Activated T-cell treated with anti-CD3 and anti-CD28 coated beads, Interleukin-2, amount 50 U/mL, for 72 hours (primary cell): ENCODE results near the gene ARHGAP45. TPM values are rescaled to one million over a fixed set of nuclear protein-coding genes. Genes with fewer than 3 reads are reported as not detected.
A peak's percentile ranks its signal among the peaks of the same experiment; 100 is the strongest.
"Not testable (repeated sequence)": the region's sequence is repeated elsewhere in the genome, so short reads cannot be mapped to it uniquely, and the experiment has no call there.

ENCODE experiments used
- ATAC-seq, 2 donors: fragments of 150-1000 bp; cut with Tn5 transposase; replicated peaks in 1 of 2; 2 replicates each; pipeline ENCODE4 v1.10.0; 2021; ENCODE audit warnings: moderate library complexity in 2 of 2, mild to moderate bottlenecking in 1 of 2
- DNase-seq, 2 donors: peaks; one replicate each; pipeline ENCODE4 v3.0.0; 2021 to 2022; ENCODE audit warnings: mixed read lengths in 1 of 2
- H3K27ac Mint-ChIP-seq: one replicate; pipeline ENCODE4 v1.8.0; 2022; ENCODE audit warnings: mild to moderate bottlenecking, moderate library complexity, mixed read lengths
- H3K27me3 Mint-ChIP-seq: one replicate; pipeline ENCODE4 v1.8.0; 2022; ENCODE audit warnings: low read depth, mixed read lengths
- H3K36me3 Mint-ChIP-seq, 2 donors: one replicate each; pipeline ENCODE4 v1.8.0; 2022; ENCODE audit warnings: mixed read lengths in 2 of 2, mild to moderate bottlenecking in 1 of 2; ENCODE audit not compliant: insufficient read depth in 2 of 2
- H3K4me1 Mint-ChIP-seq: one replicate; pipeline ENCODE4 v1.8.0; 2022; ENCODE audit warnings: low read depth, mixed read lengths
- H3K4me3 Mint-ChIP-seq, 2 donors: one replicate each; pipeline ENCODE4 v1.8.0; 2022; ENCODE audit warnings: mild to moderate bottlenecking in 2 of 2, mixed read lengths in 2 of 2, moderate library complexity in 2 of 2
- H3K9me3 Mint-ChIP-seq, 2 donors: one replicate each; pipeline ENCODE4 v1.8.0; 2022; ENCODE audit warnings: mixed read lengths in 2 of 2
- total RNA-seq, 2 donors: library from RNA; stranded (reverse); gene quantifications; one replicate each; pipeline ENCODE4 v1.2.3, GENCODE V29; 2022

Gene ARHGAP45
- total RNA-seq, 2 donors from 2014 or later = 235 to 236 TPM

- H3K27ac Mint-ChIP-seq = no peak overlapping the region
- H3K36me3 Mint-ChIP-seq = peaks cover 10 to 24% of the 10 kb centered on the region in 2 donors
- H3K27me3 Mint-ChIP-seq = no peaks in the 10 kb centered on the region
- DNase-seq = no peak
- peaks cover 12% of the 10 kb centered on the region for H3K4me1 Mint-ChIP-seq
- H3K4me3 Mint-ChIP-seq = no peak overlapping the region
- no peak for ATAC-seq
- no peaks in the 10 kb centered on the region for H3K9me3 Mint-ChIP-seq
Observed at GRCh38 chr19:1123381-1123780, 56.4 kb downstream of the ARHGAP45 start.

DNA sequence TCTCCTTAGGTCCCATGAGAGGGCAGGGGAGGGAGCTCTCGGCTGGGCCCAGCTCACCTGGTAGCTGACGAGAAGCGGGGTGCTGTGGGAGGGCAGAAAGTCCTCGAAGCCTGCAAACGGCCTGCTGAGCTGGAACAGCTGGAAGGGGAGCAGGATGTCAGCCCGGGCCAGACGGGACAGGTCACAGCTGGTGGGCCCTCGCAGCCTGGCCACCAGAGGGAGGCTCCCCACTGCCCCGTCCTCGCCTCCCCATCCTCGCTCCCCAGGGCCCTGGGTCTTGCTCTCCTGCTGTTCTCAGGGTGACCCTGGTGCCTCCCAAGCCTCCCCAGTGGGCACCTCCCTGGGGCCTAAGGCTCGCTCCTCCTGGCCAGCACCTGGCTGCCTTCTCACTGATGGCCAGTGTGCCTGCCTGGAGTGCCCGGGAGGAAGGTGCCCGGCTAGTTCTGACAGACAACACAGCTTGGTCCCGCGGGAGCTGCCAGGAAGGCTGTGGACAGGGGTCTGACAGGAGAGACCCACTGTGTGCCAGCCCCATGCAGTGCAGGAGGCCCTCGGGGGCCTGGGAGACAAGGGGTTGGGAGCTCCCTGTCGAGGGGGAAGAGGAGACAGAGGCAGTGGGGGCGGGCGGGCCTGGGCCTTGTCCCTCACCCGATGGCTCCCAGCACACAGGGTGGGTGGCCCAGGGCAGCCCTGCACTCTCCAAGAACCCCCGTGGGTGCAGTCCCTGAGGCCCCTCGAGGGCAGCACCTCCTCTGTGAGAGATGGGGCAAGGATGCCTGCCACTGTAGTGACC is 57.1 kb downstream of the ARHGAP45 start:
- peaks cover 10 to 21% of the 10 kb centered on the region in 2 donors for H3K36me3 Mint-ChIP-seq
- DNase-seq = no peak
- no peak overlapping the region for H3K27ac Mint-ChIP-seq
- H3K4me3 Mint-ChIP-seq = no peak overlapping the region
- H3K4me1 Mint-ChIP-seq = peaks cover 15% of the 10 kb centered on the region
- H3K27me3 Mint-ChIP-seq = no peaks in the 10 kb centered on the region
- no peaks in the 10 kb centered on the region for H3K9me3 Mint-ChIP-seq
- no peak for ATAC-seq

GRCh38 chr19:1125601-1126467 is 58.9 kb downstream of the ARHGAP45 start:
- H3K4me1 Mint-ChIP-seq = peaks cover 33% of the 10 kb centered on the region
- peak overlapping the region; percentile 88 for H3K27ac Mint-ChIP-seq
- no peaks in the 10 kb centered on the region for H3K27me3 Mint-ChIP-seq
- H3K4me3 Mint-ChIP-seq = no peak overlapping the region
- ATAC-seq (no peak), DNase-seq (no peak)
- peaks cover 10 to 26% of the 10 kb centered on the region in 2 donors for H3K36me3 Mint-ChIP-seq
- H3K9me3 Mint-ChIP-seq = no peaks in the 10 kb centered on the region

DNA sequence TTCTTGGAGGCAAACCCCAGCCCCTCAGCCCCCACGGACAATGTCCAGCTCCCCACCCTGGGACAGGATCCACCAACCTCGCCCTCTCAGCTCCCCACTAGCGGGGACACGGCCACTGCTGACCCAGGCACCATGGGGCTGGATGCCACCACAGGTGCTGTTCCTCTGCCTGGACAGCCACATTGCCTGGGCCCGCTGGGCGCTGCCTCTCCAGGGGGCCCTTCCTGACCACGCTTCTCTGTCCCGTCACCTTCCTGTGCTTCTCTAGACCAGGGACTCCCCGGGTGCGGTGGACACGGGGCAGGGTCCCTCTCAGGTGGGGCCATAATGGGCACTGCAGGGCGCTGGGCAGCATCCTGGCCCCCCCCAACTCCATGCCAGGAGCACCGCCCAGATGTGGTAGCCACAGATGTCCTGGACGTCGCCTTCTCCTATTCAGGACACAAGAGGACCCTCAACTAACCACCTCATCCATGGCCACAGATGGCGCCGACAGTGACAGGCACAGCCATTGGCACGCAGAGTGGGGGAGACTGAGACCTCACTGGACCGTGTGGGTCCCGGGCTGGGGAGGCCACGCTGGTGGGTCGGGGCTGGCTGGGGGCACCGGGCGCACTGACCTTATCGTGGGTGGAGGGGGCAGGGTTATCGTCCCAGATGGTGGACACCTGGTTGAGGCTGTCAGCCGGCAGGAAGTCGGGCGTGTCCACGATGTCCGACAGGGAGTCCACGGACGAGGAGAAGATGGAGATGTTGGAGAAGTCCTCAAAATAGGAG is 60.2 kb downstream of the ARHGAP45 start:
- Mint-ChIP-seq H3K4me3 (peak overlapping the region in 1 of 2 donors; percentile 53), H3K27ac (peak overlapping the region; percentile 87), H3K36me3 (peaks cover 7 to 20% of the 10 kb centered on the region in 2 donors), H3K4me1 (peaks cover 33% of the 10 kb centered on the region), H3K27me3 (no peaks in the 10 kb centered on the region), H3K9me3 (no peaks in the 10 kb centered on the region)
- no peak for DNase-seq
- ATAC-seq = no peak

DNA sequence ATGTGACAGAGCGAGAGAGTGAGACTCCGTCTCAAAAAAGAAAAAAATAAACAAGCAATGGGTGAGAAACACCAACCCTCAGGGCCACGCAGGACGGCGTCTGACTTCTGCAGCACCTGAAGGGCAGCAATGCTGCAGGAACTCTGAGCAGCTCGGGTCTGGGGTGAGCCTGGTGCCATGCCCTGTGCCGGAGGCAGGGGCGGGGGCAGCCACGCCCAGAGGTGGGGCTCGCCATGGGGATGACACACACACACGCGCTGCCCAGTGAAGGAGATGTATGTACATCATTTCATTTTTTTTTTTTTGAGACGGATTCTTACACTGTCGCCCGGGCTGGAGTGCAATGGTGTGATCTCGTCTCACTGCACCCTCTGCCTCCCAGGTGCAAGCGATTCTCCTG is 61.1 kb downstream of the ARHGAP45 start:
- Mint-ChIP-seq H3K4me3 (peak overlapping the region in 1 of 2 donors; percentile 44), H3K4me1 (peaks cover 33% of the 10 kb centered on the region), H3K27ac (peak overlapping the region; percentile 46), H3K36me3 (peaks cover 4 to 20% of the 10 kb centered on the region in 2 donors), H3K27me3 (no peaks in the 10 kb centered on the region), H3K9me3 (no peaks in the 10 kb centered on the region)
- ATAC-seq (no peak), DNase-seq (no peak)

DNA sequence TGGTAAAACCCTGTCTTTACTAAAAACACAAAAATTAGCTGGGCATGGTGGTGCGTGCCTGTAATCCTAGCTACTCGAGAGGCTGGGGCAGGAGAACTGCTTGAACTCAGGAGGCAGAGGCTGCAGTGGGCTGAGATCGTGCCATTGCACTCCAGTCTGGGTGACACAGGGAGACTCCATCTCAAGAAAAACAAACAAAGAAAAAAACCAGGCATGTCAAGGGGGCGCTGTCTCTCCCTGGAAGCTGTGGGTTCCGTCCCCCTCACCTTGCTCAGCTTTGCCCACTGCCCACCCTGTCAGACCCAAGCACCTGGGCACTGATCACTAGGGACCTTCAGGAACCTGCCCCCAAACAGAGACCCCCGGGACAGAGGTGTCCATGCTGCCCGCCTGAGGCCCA is 62.1 kb downstream of the ARHGAP45 start:
- ATAC-seq = not testable (repeated sequence)

GRCh38 chr19:1129535-1129934 is 62.6 kb downstream of the ARHGAP45 start:
- no peak overlapping the region for H3K27ac Mint-ChIP-seq
- no peak for ATAC-seq
- no peaks in the 10 kb centered on the region for H3K27me3 Mint-ChIP-seq
- peaks cover 4 to 18% of the 10 kb centered on the region in 2 donors for H3K36me3 Mint-ChIP-seq
- H3K4me3 Mint-ChIP-seq = peak overlapping the region; percentile 89 to 90
- DNase-seq = no peak
- no peaks in the 10 kb centered on the region for H3K9me3 Mint-ChIP-seq
- H3K4me1 Mint-ChIP-seq = peaks cover 38% of the 10 kb centered on the region

More for the DNA sequence above, 62.1 kb downstream of the ARHGAP45 start:
- H3K4me3 Mint-ChIP-seq = peak overlapping the region; percentile 89 to 90
- not testable (repeated sequence) for H3K9me3 Mint-ChIP-seq, H3K27ac Mint-ChIP-seq, DNase-seq, H3K27me3 Mint-ChIP-seq
- H3K36me3 Mint-ChIP-seq = peaks cover 4 to 20% of the 10 kb centered on the region in 2 donors
- H3K4me1 Mint-ChIP-seq = peaks cover 38% of the 10 kb centered on the region

GRCh38 chr19:1130771-1131717 is 64.1 kb downstream of the ARHGAP45 start:
- H3K4me1 Mint-ChIP-seq = peaks cover 32% of the 10 kb centered on the region
- peak overlapping the region; percentile 87 for H3K27ac Mint-ChIP-seq
- H3K27me3 Mint-ChIP-seq = no peaks in the 10 kb centered on the region
- H3K36me3 Mint-ChIP-seq = peaks cover 4 to 13% of the 10 kb centered on the region in 2 donors
- ATAC-seq (no peak), DNase-seq (peak; percentile 41 to 46)
- no peaks in the 10 kb centered on the region for H3K9me3 Mint-ChIP-seq
- peak overlapping the region; percentile 89 to 90 for H3K4me3 Mint-ChIP-seq

DNA sequence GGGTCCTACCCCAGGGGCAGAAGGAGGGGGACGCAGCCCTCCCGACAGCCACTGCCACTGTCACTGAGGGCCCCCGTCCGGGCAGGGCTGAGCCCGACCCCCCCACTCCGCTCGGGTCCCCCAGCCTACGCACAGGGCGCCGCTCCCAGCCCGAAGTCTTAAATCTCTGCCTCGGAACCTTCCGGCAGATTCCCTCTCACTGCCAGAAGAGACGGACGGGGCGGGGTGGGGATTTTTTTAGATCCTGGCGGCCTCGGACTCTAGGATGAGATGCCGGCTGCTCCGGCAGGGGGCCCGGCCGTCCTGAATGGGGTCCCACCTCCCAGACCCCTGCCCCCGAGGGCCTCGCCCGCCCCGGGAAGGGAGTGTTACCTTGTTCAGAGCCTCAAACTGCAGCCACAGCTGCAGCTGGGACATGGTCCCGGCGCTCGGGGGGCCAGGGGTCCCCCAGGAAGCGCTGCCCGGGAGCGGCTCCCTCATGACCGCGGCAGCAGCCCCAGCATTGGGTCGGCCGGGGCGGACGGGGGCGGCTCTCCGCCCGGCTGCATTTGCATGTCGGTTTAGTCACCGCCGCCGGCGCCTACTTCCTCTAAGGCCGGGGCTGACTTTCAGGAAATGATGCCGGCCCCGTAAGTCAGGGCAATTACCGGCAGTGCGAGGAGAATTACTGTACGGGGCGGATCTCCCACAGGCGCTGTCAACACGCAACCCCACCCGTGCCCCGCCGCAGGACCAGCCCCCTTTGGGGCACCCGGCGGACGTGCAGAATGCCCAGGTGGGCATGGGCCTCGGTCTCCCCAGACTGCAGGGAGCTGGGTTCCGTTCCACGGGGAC is 65.0 kb downstream of the ARHGAP45 start:
- Mint-ChIP-seq H3K27ac (peak overlapping the region; percentile 87), H3K27me3 (no peaks in the 10 kb centered on the region), H3K4me3 (peak overlapping the region; percentile 89 to 90), H3K9me3 (no peaks in the 10 kb centered on the region), H3K36me3 (peaks cover 4 to 13% of the 10 kb centered on the region in 2 donors), H3K4me1 (peaks cover 35% of the 10 kb centered on the region)
- DNase-seq = peak; percentile 93 to 95
- peak; percentile 70 to 71 for ATAC-seq

GRCh38 chr19:1132552-1133383 is 65.8 kb downstream of the ARHGAP45 start:
- peak; percentile 68 to 74 for DNase-seq
- Mint-ChIP-seq H3K27me3 (no peaks in the 10 kb centered on the region), H3K36me3 (peaks cover 1 to 6% of the 10 kb centered on the region in 2 donors)

More at GRCh38 chr19:1132552-1133383, 65.8 kb downstream of the ARHGAP45 start:
- no peaks in the 10 kb centered on the region for H3K9me3 Mint-ChIP-seq
- H3K4me3 Mint-ChIP-seq = peak overlapping the region; percentile 89 to 90
- H3K27ac Mint-ChIP-seq = peak overlapping the region; percentile 79
- ATAC-seq = peak; percentile 23 to 38
- H3K4me1 Mint-ChIP-seq = peaks cover 31% of the 10 kb centered on the region
